ENCODE results near the gene CASK.

The CASK gene

GRCh38 chrX:41837270-41837944, 85.9 kb downstream of the CASK start:
- DNase-seq (ENCODE audit: low read depth in 2 of 2) = no peak

- no peak for DNase-seq (ENCODE audit: low read depth in 2 of 2)
Observed at GRCh38 chrX:41828826-41829225, 94.5 kb downstream of the CASK start.

GRCh38 chrX:41827886-41828285, 95.5 kb downstream of the CASK start:
- DNase-seq (ENCODE audit: low read depth in 2 of 2) = no peak

GRCh38 chrX:41825796-41826195, 97.6 kb downstream of the CASK start:
- no peak for DNase-seq (ENCODE audit: low read depth in 2 of 2)

DNA sequence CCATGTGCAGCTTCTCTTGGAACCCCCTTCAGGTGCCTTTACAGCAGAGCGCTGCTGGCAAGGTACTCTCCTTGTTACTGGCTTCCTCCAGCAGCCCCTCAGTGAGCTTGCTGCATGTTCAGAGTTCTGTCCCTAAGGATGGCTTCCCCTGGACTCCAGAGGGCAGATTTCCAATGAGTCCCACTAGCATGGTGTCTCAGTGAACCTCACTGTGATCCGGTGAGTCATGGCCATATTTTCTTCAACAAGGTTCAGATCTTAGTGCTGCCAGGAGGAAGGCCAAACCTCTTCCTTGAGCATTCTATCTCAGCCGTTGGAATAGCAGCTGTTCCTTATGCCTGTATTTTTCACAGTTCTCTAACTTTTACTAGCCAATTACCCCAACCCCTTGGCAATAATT, 98.8 kb downstream of the CASK start:
- no peak for DNase-seq (ENCODE audit: low read depth in 2 of 2)

GRCh38 chrX:41823402-41823801, 100.0 kb downstream of the CASK start:
- no peak for DNase-seq (ENCODE audit: low read depth in 2 of 2)

DNA sequence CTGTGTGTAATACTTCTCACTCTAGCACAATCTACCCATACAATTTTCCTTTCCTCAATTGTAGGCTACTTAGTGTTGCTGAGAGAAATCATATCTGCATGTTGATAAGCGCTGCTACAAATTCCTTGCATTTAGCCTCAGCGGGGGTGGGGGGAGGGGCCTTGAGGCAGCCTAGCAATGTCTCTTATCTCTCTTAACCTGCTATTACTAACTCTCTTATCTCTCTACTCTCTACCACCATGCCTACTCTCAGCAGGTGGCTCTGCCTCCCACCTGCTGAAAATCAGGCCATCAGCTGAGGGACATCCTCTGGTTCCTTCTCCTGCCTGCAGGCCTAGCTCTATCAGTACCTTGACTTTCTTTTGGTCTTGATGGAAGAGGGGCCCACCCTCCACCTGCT, 100.5 kb downstream of the CASK start:
- no peak for DNase-seq (ENCODE audit: low read depth in 2 of 2)

DNA sequence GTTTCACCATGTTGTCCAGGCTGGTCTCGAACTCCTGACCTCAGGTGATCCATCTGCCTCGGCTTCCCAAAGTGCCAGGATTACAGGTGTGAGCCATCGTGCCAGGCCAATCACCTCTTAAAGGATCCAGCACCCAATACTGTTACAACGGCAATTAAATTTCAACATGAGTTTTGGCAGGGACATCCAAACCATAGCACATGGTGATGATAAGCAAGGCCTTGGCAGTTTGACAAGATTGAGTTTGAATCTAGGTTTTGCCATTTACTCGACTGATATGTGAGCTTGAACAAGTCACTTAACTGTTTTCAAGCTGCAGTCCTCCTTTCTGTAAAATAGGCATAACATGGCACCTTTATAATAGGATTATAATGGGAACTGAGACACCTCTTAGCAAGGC, 115.3 kb downstream of the CASK start:
- no peak for DNase-seq (ENCODE audit: low read depth in 2 of 2)

DNA sequence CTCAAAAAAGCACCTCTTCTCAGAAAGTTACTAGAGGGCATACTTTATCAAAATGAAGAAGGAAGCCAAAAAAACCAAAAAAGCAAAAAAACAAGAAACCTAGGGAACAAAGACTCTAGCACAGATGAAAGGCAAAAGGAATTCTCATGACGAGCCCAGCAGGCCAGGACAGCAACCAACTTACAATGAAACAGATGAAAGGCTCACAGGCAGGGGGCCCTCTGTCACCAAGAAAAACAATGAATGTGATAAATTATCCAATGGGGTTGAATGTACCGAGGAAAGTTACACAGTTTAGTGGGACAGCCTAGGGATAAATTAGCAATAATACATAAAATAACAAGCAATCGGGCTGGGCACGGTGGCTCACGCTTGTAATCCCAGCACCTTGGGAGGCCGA, 120.4 kb downstream of the CASK start:
- no peak for DNase-seq (ENCODE audit: low read depth in 2 of 2)

GRCh38 chrX:41799661-41800060, 123.7 kb downstream of the CASK start:
- DNase-seq (ENCODE audit: low read depth in 2 of 2) = no peak

DNA sequence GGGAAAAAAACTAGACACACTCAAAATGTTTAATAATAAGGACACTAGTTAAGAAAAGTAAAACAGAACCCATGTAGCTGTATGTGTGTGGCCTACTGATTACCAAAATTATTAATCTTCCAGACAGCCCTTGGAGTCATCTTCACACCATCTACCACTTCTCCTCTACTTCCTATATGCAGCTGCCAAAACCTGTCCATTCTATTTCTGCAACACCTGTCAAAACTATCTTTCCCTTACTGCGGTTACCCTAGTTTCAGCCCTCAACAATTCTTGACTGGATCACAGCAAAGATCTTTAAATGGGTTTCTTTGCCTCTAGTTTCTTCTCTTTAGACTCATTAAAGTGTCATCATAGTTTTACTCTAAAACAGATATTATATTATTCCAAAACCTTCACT, 126.8 kb downstream of the CASK start:
- DNase-seq (ENCODE audit: low read depth in 2 of 2) = no peak

GRCh38 chrX:41796046-41796445, 127.3 kb downstream of the CASK start:
- no peak for DNase-seq (ENCODE audit: low read depth in 2 of 2)

- no peak for DNase-seq (ENCODE audit: low read depth in 2 of 2)
Observed at GRCh38 chrX:41789374-41789773, 134.0 kb downstream of the CASK start.

DNA sequence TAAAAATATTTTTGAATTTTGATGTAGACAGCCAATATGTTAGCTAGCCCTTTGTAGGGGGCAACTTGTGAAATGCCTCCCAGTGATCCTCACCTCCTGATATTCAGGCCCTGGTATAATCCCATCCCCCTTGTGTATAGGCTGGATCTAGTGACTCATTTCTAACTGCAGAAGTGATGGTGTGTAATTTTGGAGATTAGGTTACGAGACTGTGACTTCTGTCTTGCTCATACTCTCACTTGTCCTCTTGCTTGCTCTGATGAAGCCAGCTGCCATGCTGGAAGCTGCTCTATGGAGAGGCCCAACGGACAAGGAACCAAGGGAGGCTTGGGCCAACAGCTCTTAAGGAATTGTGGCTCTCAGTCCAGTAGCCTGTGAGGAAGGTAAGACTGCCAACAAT, 137.7 kb downstream of the CASK start:
- DNase-seq (ENCODE audit: low read depth in 2 of 2) = no peak

DNA sequence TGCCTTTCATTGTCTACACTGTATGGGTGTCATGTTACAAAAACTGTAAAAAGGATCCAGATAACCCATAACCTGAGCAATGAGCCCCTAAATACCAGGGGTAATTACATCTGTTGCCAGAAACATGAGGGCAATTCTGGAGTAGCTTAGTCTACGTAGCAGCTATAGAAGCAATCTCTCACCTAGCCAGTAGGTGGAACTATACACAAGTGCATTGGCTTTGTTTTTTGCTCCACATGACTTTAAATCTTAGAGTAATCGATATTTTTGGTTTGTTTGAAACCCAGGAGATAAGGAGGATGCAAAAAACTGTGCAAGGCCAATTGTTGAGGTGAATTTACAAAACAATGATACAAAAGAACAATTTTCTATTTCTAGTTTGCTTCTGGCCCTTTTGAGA, 141.9 kb downstream of the CASK start:
- DNase-seq (ENCODE audit: low read depth in 2 of 2) = no peak

GRCh38 chrX:41779941-41780340, 143.4 kb downstream of the CASK start:
- no peak for DNase-seq (ENCODE audit: low read depth in 2 of 2)

DNA sequence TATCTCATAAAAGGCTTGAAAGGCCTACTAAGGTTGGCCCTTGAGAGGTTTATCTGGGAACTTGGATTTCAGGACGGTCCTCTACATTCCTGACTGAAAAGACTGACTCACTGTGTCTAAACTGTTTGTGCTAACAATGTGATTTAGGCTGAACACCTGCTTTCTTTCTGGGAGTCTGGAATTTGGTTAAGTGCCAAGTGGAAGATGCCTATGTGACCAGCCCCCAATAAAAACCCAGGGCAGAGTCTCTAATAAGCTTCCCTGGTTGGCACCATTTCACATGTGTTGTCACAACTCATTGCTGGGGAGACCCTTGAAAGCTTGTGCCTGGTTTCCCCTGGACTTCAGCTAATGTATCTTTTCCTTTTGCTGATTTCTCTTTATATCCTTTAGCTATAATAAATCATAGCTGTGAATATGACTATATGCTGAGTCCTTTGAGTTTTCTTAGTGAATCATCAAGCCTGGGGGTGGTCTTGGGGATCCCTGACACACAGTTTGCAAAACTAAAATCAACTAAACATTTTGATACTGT, 144.3 kb downstream of the CASK start:
- no peak for DNase-seq (ENCODE audit: low read depth in 2 of 2)

GRCh38 chrX:41761702-41762101, 161.7 kb downstream of the CASK start:
- DNase-seq (ENCODE audit: low read depth in 2 of 2) = no peak

DNA sequence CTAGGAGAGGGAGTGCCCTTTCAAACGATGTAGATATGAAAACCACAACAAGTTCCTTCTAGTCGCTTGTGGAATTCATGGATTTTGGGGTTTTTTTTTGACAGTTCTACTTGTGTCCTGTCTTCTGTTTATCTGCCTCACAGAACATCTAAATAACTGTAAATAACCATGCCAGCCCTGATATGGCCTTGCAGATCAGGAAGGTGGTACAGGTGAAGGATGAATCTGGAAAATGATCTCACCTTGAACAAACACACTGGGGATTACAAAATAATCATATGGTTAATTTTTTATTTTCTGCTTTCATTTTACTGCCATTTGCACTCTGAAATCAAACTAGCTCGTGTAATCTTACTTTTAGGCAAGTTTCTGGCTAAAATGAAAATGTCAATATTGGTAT, 162.2 kb downstream of the CASK start:
- no peak for DNase-seq (ENCODE audit: low read depth in 2 of 2)

DNA sequence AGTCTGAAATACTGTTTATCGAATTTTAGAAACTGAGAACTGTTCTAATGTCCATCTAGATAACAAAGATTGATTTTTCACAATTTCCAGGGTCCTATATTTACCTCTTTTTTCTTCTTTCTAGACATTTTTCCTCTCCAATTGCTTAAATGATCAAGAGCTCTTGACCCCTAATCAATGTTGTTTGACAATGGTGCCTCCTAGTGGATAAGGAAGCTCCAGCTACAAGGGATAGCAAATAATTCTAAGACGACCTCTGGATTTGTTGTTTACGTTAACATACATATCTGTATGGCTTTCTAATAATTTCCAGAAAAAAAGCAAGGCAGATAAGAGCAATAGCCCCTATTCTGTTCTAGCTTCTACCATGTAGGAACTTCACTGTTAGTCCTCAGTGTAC, 163.5 kb downstream of the CASK start:
- no peak for DNase-seq (ENCODE audit: low read depth in 2 of 2)

- no peak for DNase-seq (ENCODE audit: low read depth in 2 of 2)
Observed at GRCh38 chrX:41758401-41758800, 165.0 kb downstream of the CASK start.

- no peak for DNase-seq (ENCODE audit: low read depth in 2 of 2)
Observed at GRCh38 chrX:41750716-41751115, 172.6 kb downstream of the CASK start.

DNA sequence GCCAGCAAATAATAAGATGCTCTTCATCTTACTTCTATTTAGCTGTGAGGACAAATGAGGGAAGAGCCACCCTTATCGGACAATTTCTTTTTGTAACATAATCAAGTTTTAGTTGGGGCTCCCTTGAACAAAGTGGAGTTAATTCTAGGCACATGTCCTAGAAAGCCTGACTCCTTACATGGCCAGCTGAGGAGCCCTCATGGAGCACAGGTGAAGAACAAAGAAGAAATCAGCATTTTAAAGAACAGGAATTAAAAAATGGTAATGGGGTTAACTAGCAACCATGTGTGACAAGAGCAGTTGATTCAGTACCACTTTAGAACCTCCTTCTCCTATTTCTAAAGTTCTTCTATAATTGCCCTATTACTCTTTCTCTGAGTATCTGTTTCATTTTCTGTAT, 183.5 kb downstream of the CASK start:
- no peak for DNase-seq (ENCODE audit: low read depth in 2 of 2)

GRCh38 chrX:41737065-41737464, 186.3 kb downstream of the CASK start:
- DNase-seq (ENCODE audit: low read depth in 2 of 2) = no peak

All from activated CD4-positive, alpha-beta T cell treated with anti-CD3 and anti-CD28 coated beads for 24 hours (primary cell).